IPS DF 6.9 (cell line): ENCODE data around the gene RRAD.

Experiments
- DNase-seq: peaks from one replicate; pipeline ENCODE4 v3.0.0-alpha.2; 2013; ENCODE audit warnings: low read depth, low spot score
- H3K27ac ChIP-seq: one replicate; pipeline ENCODE4 v1.5.1; 2013; ENCODE audit warnings: low read length, control low read depth
- H3K27me3 ChIP-seq: 2 replicates; pipeline ENCODE4 v1.6.1; 2013; ENCODE audit warnings: mild to moderate bottlenecking, low read length; ENCODE audit not compliant: control insufficient read depth, insufficient read depth
- H3K36me3 ChIP-seq: 2 replicates; pipeline ENCODE4 v1.6.1; 2013; ENCODE audit warnings: low read length; ENCODE audit not compliant: control insufficient read depth, insufficient read depth
- H3K4me1 ChIP-seq: 2 replicates; pipeline ENCODE4 v1.6.1; 2013; ENCODE audit warnings: low read length; ENCODE audit not compliant: control insufficient read depth, insufficient read depth
- H3K4me3 ChIP-seq: 2 replicates; pipeline ENCODE4 v1.5.1; 2013; ENCODE audit warnings: mild to moderate bottlenecking, low read length
- H3K9me3 ChIP-seq: 2 replicates; pipeline ENCODE4 v1.6.1; 2013; ENCODE audit warnings: low read length, inconsistent platforms; ENCODE audit not compliant: control insufficient read depth, insufficient read depth
- WGBS: extraction: QIAGEN DNeasy Blood & Tissue Kit; methylation state at CpG from one replicate; pipeline ENCODE4 v1.1.7; 2013; ENCODE audit warnings: mixed read lengths, missing lambda C conversion rate; ENCODE audit not compliant: insufficient read length, insufficient coverage; 5-methylcytosine and 5-hydroxymethylcytosine counted together

Gene RRAD

DNA sequence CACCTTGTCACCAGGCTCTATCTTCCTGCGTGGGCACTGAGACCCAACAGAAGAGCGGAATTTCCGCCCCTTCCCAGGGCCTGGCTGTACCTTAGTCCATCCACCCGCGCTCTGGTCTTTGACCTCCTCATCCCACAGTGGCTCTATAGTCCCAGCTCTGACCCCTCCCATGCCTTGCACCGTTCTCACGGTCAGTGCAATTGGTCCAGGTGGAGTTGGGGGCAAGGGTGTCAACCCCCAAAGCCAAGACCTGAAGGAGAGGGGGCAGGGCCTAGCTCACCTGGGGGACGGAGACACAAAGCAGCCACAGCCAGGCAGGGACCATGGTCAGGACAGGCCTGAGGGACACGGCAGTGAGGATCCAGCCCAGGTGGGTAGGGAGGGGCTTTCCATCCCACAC lies 7.6 kb downstream of the RRAD start:
- no peaks in the 10 kb centered on the region for H3K4me1 ChIP-seq
- no peak overlapping the region for H3K4me3 ChIP-seq
- no peak for DNase-seq
- no peak overlapping the region for H3K27ac ChIP-seq
- no CpG with 5 or more reads among the region's 9 CpGs for WGBS
- no peaks in the 10 kb centered on the region for H3K9me3 ChIP-seq
- H3K36me3 ChIP-seq: no peaks in the 10 kb centered on the region
- no peaks in the 10 kb centered on the region for H3K27me3 ChIP-seq

DNA sequence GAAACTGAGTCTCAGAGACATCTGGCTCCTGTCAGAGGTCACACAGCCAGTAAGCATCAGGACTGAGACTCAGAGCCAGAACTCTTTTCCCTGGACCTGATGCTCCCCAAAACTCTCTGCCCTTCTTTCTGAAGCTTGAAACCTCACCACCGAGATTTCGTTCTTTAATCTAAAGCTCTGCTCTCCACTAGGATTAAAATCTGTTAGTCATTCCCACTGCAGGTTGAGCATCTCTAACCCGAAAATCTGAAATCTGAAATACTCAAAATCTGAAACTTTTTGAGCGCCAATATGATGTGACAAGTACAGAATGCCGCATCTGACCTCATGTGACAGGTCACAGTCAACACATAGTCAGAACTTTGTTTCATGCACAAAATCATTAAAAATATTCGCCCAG lies 8.8 kb downstream of the RRAD start:
- H3K36me3 ChIP-seq: no peaks in the 10 kb centered on the region
- H3K27ac ChIP-seq: no peak overlapping the region
- no CpG with 5 or more reads among the region's 6 CpGs for WGBS
- DNase-seq: no peak
- no peak overlapping the region for H3K4me3 ChIP-seq
- no peaks in the 10 kb centered on the region for H3K4me1 ChIP-seq
- H3K27me3 ChIP-seq: no peaks in the 10 kb centered on the region
- no peaks in the 10 kb centered on the region for H3K9me3 ChIP-seq

DNA sequence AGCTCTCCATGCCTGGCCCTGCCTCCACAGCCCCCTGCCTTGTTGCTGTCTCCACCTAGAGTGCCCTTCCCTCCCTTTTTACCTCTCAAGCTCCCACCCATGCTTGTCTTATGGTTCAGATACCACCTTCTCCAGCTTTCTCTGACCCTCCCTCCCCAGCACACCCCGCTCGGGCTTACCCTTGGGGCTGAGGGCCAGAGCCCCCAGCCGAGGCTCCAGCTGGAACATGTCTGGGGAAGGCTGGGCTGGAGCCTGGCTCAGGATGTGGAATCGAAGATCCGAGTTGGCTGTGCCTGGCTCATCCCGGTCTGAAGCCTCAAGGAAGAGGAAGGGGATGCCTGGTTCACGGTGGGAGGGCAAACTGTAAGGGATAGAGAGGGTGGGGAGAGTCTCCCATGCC lies 10.3 kb downstream of the RRAD start:
- Histone ChIP-seq H3K27ac (no peak overlapping the region), H3K36me3 (no peaks in the 10 kb centered on the region), H3K9me3 (no peaks in the 10 kb centered on the region), H3K4me3 (no peak overlapping the region), H3K4me1 (0 out of 2 replicates have a peak, but pooled peaks cover under 1% of the 10 kb centered on the region), H3K27me3 (no peaks in the 10 kb centered on the region)
- WGBS: no CpG with 5 or more reads among the region's 7 CpGs
- no peak for DNase-seq

DNA sequence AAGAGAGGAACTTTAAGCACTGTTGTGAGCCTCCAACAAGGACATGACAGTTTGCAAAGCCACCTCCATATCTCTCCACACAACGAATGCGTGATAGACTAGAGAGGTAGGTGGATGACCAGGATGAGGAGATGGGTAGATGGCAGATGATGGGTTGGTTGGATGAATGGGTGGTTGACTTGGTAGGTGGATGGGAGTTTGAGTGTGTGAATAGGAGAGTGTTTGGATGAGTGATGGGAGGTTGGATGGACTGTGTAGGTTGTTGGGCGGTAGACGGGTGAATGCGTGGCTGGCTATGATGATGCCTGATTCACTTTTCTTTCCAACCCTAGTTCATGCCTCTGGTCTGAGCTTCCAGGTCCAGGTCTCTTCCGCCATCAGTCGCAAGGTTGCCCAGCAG lies 10.8 kb downstream of the RRAD start:
- H3K4me3 ChIP-seq: no peak overlapping the region
- no peaks in the 10 kb centered on the region for H3K36me3 ChIP-seq
- WGBS: 100% methylated on average over 2 of the region's 7 CpGs
- no peak for DNase-seq
- H3K4me1 ChIP-seq: 0 out of 2 replicates have a peak, but pooled peaks cover 2% of the 10 kb centered on the region
- no peak overlapping the region for H3K27ac ChIP-seq
- H3K27me3 ChIP-seq: no peaks in the 10 kb centered on the region
- H3K9me3 ChIP-seq: no peaks in the 10 kb centered on the region

DNA sequence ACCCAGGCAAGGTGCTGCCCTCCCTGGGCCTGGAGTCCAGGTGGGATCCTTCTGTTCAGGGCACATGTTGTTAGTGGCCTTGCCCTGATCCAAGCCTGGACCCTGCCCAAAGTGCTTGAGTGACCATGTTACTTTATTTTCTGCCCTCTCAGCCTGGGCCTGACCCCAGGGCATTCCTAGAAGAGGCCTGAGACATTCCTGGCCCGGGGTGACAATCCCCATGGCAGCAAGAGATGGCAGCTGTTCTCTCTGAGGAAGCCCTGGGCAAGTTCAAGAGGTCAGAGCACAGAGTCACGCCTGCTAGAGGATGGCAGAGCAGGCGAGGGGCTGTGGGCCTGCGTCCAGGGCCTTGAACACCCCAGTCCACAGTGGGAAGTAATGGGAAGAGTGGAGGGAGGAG lies 11.6 kb downstream of the RRAD start:
- 0 out of 2 replicates have a peak, but pooled peaks cover 2% of the 10 kb centered on the region for H3K4me1 ChIP-seq
- no peaks in the 10 kb centered on the region for H3K27me3 ChIP-seq
- no peak overlapping the region for H3K4me3 ChIP-seq
- WGBS: no CpG with 5 or more reads among the region's 4 CpGs
- no peaks in the 10 kb centered on the region for H3K36me3 ChIP-seq
- no peak overlapping the region for H3K27ac ChIP-seq
- DNase-seq: no peak
- no peaks in the 10 kb centered on the region for H3K9me3 ChIP-seq

DNA sequence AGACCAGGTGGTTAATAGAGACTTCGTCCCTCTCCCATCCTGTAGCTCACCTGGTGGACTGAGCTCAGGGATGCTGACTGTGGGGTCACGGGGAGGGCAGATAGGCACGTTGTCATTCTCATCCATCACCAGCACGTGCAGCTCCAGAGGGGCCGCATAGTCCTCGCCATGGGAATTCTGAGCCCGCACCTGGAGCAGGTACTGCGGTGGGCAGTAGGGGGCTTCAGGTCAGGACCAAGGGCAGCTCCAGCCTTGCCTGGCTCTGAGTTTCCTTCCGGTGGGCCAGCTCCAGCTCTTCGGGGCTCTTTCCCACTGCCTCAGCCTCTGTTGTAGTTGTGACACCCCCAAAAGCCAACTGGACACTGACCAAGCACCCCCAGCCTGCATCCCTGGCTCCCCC lies 12.3 kb downstream of the RRAD start:
- Histone ChIP-seq H3K27ac (no peak overlapping the region), H3K9me3 (no peaks in the 10 kb centered on the region), H3K4me3 (no peak overlapping the region), H3K27me3 (no peaks in the 10 kb centered on the region), H3K4me1 (0 out of 2 replicates have a peak, but pooled peaks cover 2% of the 10 kb centered on the region), H3K36me3 (no peaks in the 10 kb centered on the region)
- WGBS: no CpG with 5 or more reads among the region's 10 CpGs
- no peak for DNase-seq

DNA sequence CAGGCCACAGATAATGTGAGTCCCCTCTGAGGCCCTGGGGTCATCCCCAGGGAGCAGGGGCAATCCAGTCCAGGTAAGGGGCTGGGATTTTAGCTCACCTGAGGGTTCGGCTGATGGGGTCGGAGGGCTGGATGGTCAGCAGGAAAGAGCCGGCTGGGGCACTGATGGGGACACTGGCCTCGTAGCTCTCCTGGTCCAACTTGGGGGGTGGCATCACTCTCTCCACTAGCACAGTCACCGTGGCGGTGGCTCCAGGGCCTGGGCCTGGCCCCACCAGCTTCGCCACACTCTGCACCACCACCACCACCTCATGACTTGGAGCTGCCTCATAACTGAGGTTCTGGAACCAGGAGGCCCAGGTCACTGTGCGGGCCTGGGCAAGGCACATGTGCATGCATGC lies 13.5 kb downstream of the RRAD start:
- DNase-seq: no peak
- Histone ChIP-seq H3K9me3 (no peaks in the 10 kb centered on the region), H3K27me3 (no peaks in the 10 kb centered on the region), H3K4me1 (0 out of 2 replicates have a peak, but pooled peaks cover 2% of the 10 kb centered on the region), H3K36me3 (no peaks in the 10 kb centered on the region), H3K4me3 (no peak overlapping the region), H3K27ac (no peak overlapping the region)
- no CpG with 5 or more reads among the region's 8 CpGs for WGBS

DNA sequence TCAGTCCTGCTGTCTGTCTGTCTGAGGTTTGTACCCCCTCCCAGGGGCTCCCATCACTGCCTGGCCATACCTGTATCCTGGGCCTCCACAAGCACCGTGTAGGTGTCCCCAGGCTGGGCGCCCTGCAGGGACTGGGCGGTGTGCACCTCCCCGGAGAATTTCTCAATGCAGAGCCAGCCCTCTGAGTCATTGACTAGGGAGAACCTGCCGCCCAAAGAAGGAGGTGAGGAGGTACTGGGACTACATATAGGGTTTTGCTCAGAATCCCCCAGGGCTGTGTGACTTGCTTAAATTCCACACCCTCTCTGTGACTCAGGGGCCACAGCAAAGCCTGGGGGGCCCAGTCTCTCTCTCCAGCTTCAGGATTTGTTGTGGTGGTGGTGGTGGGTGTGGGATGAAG lies 14.2 kb downstream of the RRAD start:
- H3K36me3 ChIP-seq: no peaks in the 10 kb centered on the region
- H3K4me3 ChIP-seq: no peak overlapping the region
- no peak overlapping the region for H3K27ac ChIP-seq
- WGBS: no CpG with 5 or more reads among the region's 5 CpGs
- H3K4me1 ChIP-seq: 0 out of 2 replicates have a peak, but pooled peaks cover 2% of the 10 kb centered on the region
- no peaks in the 10 kb centered on the region for H3K9me3 ChIP-seq
- no peak for DNase-seq
- H3K27me3 ChIP-seq: no peaks in the 10 kb centered on the region

DNA sequence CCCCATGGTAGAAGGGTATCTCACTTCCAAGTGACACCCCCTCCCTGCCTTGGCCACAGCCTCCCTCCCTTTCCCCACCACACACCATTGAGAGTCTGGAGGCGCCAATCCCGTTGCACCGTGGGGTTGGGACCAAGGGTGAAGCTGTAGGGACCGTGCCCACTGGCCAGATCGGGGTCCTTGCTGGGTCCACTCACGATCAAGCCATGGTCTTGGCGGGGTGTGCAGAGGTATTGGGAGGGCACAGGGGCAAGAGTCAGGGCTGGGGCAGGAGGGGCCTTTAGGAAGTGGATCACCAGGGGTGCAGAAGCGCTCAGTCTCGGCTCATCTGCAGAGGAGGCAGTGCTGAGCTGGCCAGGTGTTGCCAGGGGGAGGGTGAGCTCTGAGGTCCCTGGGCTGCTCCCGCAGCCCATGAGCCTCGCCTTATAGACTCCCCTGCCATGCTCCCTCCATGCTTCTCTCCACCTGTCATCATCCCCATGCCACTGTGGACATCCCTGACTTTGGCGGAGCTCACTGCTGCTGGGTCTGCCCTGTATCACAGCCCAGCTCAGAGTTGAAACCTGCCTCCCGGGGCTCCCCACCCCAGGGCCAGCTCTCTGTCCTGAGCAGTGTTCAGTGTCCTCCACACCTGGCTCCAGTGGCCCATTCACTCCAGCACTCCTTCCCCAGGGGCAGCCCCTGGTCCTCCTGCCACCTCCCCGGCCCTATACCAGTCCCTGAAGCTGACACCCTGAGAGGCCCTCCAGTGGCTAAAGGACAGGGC lies 15.0 kb downstream of the RRAD start:
- no peak for DNase-seq
- H3K27ac ChIP-seq: no peak overlapping the region
- no CpG with 5 or more reads among the region's 14 CpGs for WGBS

DNA sequence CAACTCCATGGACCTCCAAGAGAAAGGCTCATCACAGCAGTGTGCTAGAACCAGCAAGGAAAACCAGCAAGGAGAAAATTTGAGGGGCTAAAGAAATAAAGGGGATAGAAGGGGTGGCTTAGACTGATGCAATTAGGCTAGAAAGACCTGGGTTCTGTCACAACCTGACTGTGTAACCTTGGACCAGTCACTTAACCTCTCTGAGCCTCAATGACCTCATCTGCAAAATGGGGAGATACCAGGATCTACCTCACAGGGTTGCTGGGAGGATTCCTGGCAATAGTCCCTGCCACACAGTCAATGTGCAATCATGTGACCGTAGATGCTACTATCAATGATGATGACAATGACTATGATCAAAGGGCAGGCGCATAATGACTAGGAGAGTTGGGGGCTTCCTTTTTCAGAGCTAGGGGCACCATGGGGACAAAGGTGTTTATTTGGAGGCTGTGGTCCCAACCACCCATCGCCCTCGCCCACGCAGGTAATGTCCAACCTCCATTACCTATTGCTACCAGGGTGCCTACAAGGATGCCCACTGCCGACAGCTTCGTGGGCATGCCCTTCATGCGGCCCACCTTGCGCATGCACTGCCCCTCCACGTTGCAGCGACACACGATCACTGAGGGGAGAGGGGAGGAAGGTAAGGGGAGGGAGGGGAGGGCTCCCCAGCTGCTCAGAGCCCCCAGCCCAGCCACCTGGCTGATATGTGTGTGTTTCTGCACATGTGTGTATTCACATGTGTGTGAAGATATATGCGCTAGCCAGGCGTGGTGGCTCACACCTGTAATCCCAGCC lies 16.4 kb downstream of the RRAD start:
- no peak for DNase-seq
- H3K9me3 ChIP-seq: no peaks in the 10 kb centered on the region
- no CpG with 5 or more reads among the region's 14 CpGs for WGBS

More for the DNA sequence above, 15.0 kb downstream of the RRAD start:
- no peaks in the 10 kb centered on the region for H3K9me3 ChIP-seq
- no peak overlapping the region for H3K4me3 ChIP-seq
- no peaks in the 10 kb centered on the region for H3K36me3 ChIP-seq
- peaks cover 4% of the 10 kb centered on the region; the same call in 1 of the 2 replicates for H3K4me1 ChIP-seq
- no peaks in the 10 kb centered on the region for H3K27me3 ChIP-seq

More for the DNA sequence above, 16.4 kb downstream of the RRAD start:
- Histone ChIP-seq H3K27ac (no peak overlapping the region), H3K36me3 (no peaks in the 10 kb centered on the region), H3K4me1 (peaks cover 4% of the 10 kb centered on the region; the same call in 1 of the 2 replicates), H3K27me3 (no peaks in the 10 kb centered on the region), H3K4me3 (no peak overlapping the region)
